OCI-LY7 (cell line): ENCODE data around the gene SIGLEC9.

Experiments
- EZH2phosphoT487 ChIP-seq: fragments of 200-600 bp; sonication (generic); IDR thresholded peaks from 2 replicates; pipeline ENCODE4 v1.6.1; 2018; ENCODE audit warnings: low read depth, borderline replicate concordance, mild to moderate bottlenecking, mixed run types, antibody characterized with exemption, low read length, moderate library complexity, mixed read lengths
- TF ChIP-seq, protein P1 (sequence below): fragments of 200-600 bp; sonication (generic); conservative IDR thresholded peaks from 2 replicates; pipeline ENCODE4 v1.5.1; 2014; ENCODE audit warnings: mild to moderate bottlenecking, antibody characterized with exemption, low read length, moderate library complexity, mixed read lengths

DNA sequence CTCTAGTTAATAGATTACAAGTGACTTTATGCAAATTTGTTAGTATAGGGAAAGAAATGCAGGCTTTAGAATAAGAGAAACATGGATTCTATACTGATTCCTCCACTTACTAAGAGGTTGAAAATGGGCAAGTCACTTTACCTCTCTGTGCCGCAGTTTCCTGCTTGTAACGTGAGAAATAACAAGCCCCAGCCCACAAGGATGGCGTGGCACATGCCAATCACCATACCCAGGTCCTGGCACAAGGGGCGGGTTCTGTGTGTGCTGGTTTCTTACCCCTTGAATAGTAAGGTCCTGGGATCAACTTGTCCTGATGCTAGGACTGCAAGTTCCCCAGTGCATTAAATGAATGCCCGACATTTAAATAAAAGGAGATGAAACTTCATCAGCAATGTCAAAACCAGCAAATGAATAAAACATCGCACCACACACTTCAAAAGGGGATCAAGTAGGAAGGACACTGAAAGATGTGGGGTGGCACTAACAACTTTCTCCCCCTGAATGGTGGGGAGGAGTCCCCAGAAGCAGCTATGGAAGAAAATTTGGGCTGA is 7.9 kb upstream of the SIGLEC9 start:
- TF ChIP-seq, protein P1, sequence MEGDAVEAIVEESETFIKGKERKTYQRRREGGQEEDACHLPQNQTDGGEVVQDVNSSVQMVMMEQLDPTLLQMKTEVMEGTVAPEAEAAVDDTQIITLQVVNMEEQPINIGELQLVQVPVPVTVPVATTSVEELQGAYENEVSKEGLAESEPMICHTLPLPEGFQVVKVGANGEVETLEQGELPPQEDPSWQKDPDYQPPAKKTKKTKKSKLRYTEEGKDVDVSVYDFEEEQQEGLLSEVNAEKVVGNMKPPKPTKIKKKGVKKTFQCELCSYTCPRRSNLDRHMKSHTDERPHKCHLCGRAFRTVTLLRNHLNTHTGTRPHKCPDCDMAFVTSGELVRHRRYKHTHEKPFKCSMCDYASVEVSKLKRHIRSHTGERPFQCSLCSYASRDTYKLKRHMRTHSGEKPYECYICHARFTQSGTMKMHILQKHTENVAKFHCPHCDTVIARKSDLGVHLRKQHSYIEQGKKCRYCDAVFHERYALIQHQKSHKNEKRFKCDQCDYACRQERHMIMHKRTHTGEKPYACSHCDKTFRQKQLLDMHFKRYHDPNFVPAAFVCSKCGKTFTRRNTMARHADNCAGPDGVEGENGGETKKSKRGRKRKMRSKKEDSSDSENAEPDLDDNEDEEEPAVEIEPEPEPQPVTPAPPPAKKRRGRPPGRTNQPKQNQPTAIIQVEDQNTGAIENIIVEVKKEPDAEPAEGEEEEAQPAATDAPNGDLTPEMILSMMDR, result no peak
- TF ChIP-seq EZH2phosphoT487, result peak; percentile 55; the same call in 1 of the 2 replicates
